NCI-H1436 (cell line): Measurements from ENCODE around the gene SPOCK1.

Experiments
- DNase-seq: peaks from one replicate; lab custom pipeline; 2025; lab: John Stamatoyannopoulos, UW

The SPOCK1 gene

DNA sequence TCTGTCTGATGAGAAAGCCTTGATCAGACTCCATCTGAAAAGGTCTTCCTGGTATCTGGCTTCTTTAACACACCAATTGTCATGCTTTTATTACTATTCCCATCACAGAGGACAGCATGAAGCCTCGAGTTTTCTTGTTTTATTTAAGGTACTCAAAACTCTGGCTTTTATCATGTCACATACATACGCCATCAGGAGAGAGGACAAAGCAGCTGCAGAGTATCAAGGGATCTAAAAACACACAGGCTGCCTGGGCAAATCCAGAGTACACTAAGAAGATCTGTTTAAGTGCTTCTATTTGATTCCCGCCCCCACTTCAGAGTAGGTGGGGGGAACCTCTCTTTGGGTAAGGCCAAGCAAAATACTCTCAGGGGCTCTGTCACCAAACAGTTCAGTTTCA, 277.2 kb downstream of the SPOCK1 start:
- DNase-seq = no peak

DNA sequence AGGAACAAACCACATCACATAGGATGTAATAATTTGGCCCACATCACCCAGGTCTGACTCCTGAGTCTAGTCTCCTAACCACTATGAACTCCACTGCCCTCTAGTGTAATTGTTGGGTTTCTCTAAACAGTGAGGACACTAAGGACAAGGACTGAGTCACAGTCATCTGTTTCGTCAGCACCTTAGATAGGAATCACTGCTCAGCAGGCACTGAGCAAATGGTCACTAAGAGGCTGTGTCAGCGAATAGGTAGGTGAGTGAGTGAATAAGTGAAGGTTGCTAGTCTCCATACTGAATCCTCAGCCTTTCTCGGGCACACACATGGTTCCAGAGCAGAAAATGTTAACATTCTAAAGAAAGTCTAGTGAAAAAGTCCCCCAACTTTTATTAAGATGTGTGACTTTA, 278.6 kb downstream of the SPOCK1 start:
- DNase-seq = peak; percentile 57

DNA sequence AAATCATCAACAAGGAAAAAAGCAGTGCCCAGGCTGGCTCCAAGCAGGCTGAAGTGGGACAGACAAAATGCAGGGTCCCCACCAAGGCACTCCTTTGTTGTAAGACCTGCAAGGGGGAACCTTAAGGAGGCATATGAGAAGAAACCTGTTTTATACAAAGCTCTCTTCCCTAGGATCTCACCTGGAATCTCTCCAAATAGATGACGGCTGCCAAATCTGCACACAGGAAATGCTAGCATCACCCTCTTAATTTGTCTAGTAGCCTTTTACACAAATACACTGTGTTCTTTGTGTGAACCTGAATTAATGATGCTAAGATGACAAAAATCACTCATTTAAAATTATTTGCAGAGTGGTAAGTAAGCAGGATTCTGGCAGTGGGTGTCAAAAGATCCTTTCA, 280.2 kb downstream of the SPOCK1 start:
- no peak for DNase-seq

DNA sequence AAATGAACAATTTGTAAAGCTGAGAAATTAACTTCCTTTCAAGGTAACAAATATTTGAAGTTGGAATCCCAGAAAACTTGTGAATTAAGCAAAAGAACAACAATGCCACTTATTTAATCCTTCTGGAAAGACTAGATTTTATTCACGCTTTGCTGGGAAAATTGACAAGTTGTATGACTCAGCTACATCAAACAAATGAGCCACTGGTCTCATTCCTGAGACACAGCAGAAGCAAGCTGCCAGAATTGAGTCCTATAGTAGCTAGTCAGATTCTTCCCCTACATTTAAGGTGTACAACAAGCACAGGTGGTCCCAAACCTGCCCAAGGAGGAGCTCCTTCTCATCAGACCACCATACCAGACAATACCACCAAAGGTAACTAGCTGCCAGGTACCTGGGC, 280.7 kb downstream of the SPOCK1 start:
- DNase-seq = no peak

DNA sequence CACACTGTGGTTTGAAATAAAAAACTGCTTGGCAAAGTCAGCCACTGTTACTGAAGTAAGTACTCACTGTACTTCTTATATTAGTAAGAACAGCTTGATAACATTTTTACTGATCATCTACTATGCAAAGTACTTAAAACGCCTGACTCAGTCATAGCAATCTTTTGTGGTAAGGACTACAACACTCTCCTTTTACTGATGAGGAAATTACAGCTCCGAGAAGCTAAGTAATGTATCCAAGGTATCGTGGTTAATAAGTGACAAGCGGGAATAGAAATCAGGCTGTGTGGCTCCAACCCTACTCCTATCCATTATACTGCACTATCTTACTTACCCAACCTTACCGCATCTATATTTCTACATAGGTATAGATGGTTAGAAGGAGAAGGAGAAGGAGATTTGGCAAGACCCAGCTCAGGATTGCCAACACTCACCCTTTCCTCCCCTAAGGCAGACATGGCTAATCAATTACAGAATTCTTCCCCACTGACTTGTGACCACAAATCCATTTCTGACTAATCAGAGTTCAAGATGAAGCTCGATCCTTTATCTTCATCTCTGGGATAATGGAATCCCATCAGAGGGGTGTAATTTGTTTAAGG, 281.4 kb downstream of the SPOCK1 start:
- DNase-seq = no peak

DNA sequence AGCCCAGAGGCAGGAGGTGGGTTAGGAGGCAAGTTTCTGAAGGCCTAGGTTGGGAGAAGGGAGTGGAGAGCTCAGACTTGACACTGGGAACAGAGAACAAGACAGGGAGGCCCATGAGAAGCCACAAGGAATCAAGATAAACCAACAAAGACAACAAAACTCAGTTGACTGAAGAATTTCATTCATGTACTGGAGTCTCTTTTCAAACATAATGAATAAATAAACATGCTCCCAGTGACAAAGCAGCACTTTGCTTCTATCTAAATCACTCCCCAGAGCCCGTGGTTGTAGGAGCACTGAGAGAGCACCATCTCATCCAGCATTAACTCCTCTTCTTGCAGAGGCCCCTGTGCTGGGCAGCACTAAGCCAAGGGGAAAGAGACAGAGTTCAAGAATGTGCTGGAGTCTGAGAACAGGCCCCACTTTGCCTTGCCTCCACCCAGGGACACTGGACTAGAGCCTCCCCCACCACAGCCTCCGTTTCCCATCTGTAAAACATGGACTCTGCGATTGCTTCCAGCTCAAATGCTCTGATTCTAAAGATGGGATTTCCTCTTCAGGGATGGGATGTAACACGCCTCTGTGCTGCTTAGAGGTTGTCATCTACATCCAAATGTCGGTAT, 282.0 kb downstream of the SPOCK1 start:
- no peak for DNase-seq

DNA sequence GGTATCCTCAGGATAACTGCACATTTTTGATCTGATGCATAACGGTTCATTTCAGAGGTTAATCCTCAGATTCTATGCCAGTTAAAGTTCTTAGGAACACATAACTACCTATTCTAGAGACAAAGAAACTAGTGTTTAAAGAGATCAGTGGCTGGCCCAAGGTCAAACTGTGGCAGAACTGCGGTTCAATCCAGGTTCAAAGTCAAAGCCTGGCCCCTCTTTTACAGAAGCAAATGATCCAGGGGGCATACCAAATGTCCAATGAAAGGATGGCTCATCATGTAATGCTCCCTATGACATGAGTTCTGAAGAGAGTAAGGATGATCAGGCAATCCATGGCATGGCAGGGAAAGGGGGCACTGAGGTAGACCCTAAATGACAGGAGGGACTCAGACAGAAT, 283.3 kb downstream of the SPOCK1 start:
- no peak for DNase-seq

DNA sequence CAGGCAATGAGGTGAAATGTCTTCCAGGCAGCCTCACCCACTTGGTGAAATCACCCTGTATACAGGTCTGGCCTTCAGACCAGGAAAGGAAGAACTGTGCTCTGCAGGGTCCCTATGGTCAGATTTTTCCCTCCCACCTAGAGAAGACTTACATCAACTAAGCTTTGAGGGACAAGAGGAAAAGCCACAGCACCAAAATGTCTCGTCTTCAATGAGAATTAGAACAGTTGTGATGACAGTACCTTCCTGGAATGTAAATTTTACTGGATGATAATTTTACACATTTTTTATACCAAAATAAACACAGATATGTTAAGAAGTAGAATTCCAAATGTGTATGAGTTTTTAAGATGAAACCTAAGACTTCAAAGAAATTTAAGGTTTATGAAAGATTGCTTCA, 283.9 kb downstream of the SPOCK1 start:
- no peak for DNase-seq

DNA sequence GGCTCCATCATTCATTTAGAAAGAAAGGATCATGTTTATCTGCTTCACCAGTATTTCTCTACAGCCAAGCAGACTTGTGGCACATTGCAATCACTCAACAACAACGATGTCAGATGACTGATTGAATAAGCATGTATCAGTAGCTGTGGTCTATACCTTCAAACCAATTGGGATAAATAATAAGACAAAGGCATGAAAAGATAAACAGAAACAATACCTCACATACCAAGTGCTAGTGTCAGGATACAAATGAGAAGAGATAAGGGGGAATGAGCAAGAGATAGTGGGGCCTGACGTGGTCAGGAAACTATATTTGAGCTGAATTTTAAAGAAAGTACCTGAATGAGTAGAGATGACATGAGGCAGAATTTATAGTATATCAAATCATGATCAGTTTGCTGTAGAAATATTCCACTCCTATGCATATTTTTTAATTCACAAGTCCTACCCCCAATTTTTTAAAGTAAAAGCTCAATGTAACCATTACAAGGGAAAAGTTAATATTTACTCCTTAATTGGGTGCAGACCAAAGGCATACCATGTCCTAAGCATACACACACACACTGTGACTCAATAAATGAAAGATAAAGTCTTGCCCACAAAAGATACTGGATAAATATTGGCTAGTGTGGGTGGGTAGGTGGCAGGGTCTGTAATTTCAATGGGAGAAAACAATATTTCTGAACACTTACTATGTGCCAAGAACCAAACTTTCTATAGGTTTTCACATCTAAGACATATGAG, 284.5 kb downstream of the SPOCK1 start:
- DNase-seq = no peak

DNA sequence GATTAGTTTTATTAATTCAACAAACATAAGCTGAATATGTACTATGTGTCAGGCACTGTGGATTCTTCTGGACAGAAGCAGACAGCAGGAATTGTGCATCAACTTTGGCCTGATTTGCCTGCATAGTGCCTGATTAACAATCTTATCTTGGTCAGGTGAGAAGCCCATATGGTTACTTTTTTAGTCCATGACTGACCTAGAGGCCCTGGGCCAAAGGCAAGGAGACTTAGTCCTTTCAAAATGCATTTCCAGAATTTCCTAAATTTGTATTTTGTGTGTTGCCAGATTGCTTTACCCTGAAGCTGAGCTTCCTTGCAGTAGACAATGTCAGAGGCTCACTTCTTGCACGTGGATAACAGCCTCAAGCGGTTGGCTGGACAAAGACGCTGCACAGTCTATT, 286.7 kb downstream of the SPOCK1 start:
- no peak for DNase-seq

DNA sequence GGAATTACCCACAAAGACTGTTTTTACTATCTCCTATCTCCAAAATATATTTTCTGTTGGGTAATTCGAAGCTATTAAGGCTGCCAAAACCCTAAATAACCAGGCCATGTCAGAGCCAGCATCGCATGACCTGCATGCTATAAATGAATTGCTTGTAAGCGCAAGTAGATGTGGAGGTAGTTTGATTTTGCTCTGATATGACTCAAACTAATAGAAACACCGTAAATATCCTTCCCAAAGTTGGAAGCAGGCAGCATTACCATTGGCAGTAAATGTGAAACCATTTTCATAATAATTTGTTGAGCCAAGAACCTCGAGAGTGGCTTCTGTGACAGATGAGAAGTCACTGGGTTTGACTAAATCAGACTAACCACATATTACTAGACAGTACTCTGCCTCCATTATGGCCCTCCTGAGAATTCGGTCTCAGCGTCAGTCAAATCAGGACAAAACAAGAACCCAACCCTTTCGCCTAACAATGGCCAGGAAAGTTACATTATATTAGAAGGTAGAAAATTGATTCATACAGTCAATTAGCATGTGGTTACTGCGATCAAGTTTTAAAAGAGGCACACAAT, 289.8 kb downstream of the SPOCK1 start:
- no peak for DNase-seq

DNA sequence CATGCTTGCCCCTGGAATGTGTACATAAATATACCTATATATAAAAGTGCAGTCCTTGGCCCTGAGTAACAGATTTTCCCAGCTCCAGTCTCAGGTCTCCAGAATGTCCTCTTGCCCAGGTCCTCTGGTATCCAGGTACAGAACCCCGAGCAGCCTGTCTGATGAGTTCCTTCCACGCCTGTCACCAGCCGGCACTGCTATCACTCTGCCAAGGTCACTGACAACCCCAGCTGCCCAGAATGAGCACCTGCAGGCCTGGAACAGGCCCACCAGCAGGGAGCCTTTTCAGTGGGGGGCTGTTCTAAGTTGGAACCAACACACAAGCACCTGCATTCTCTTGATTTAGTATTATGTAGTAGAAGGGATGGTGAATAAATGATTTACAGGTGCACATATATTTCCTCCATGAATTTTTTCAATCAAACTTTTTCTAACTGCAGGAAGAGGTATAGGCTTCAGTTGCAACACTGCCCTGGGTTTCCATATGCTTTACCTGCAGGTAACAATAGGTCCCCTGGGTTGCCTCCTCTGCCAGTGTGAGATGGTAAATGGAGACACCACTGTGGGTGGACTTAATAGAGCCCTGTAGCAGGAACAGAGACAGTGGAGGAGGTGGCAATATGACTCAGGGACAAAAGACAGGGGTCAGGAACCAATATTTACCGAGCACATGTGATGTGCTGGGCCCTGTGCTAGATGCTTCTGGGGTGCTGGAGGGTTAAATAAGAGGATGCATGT, 291.9 kb downstream of the SPOCK1 start:
- DNase-seq = no peak

DNA sequence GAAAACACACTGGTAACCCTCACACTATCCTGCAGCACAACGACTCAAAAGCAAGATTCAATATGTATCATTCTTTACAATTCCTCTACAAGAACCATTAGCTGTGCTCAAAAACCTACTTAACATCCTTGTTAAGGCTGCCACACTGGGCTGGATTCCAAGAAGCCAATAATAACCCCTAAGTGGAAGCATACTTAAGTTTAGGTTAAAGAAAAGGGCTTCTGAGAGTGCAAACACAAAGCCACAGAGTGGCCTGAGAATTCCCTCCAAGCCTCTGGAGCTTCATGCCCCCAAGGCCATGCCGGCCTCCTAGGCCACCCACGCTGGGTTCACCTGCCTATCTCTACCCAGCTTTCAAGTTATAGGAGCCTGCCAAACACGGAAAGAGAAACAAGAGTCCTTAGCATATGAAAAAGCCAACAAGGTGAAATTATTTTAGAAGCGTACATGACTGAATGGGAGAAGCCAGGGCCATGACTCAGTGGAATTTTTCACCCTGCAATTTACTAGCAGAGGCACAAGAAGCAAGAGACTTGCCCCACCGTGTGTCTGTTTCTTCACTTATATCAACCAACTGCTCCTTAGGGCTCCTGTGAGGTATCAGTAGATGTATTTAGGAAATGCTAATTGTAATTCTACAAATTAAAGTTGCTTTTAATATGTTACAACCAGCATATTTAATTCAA, 293.0 kb downstream of the SPOCK1 start:
- peak; percentile 65 for DNase-seq

DNA sequence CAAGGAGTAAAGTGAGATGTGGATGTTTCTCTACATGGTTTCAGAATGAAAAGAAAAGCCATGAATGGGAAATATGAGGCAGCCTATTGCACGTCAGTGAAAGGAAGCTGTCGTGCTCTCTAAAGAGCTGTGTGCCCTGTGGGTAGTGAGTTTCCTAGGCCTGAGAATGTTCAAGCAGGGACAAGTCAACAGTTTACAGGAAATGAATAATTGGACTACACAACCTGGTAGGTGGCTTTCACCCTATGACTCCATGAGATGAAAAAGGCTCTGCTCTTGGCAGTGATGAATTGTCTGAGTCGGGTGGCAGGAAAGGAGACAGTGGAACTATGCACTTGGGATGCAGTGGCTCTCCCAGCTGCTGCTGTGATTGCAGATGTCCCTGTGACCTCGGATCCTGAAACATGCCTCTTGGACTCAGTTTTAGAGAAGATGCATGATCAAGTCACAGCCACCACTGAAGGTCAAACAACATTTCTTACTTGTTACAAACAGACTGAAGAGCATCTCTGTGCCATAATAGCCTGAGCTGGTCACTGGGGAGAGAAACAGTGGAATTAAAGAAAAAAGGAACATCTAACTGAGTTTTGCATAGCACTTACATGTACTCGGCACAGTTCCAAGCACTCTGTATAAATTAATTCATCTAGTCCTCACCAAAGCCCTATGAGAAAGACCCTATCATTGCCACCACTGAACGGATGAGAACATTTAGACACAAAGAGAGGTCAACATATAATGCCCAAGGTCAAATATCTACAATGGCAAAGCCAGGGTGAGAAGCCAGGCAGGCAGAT, 293.7 kb downstream of the SPOCK1 start:
- DNase-seq = no peak

DNA sequence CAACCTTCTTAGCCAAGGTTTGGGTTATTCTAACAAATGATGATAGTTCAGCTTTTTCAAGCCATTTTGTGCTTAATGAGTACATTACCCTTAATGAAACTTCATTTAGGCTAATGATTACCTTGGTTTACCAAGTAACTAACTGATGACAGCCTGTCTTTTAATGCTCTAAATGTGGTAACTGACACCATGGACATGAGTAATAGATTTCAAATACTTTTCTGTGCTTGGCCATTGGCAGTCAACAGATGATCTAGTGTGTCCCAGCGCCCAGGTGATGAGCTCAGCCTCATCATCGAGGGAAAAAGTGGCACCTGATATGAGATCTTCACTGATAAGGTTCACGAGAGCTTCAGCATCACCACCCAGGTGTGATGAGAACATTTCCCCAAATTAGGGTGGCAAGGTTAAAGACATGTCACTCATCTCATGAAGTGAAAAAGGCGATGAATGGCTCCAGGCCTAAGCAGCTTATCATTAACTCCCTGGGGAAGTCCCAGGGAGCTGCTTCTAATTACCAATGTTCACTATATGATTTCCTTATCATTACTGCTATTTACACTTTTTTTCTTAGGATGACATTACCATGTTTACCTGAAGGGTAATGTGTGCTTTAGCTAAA, 296.0 kb downstream of the SPOCK1 start:
- DNase-seq = no peak

DNA sequence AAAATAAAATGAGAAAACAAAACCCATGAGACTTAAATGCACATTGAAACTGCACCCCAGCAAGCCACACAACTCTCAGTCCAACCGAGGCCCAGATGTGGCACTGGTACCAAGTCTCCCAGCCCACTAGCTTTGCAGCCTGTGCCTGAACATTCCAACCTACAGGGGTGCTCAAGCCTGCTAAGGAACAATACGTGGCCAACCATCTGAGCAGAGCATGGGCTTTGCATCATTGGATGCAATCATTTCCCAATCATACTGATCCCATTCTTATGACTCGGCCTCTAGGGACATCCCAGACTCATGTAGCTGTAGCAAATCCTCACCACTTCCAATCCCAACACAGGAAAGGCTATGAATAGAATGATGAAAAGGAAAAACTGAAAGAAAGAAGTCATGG, 297.2 kb downstream of the SPOCK1 start:
- DNase-seq = no peak

DNA sequence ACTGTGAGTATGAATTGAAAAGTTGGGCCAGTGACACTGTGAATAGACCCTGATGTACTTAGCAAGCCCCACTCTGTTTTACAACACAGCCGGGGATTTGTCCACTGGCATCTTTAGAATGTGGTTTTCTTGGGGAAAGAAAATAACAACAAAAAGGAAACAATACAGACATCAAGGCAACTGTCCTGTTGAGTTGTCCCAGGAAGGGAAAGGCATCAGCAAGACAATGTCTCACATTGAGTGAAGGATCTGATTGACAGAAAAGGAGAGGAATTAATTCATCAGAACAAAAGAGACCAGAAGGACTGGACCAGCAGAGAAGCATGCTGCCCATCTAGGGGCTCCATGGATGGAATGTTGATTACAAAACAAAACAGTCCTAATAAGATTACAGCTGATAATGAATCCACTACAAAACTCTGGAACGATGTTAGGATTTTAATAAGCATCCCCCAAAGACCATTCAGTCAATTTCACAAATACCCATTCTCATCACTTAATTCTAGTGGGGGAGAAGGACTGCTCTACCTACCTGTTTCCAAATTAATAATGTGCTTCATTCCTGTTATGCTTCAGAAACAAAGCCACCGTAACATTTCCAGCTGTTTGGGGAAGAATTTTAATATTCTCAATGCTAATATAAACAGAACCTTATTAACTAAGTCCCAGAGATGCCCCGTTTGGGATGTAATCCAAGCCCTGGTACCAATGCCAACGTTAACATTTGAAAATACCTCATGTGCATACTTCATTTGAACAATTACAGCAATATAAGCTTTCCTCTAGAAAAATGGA, 298.0 kb downstream of the SPOCK1 start:
- no peak for DNase-seq

DNA sequence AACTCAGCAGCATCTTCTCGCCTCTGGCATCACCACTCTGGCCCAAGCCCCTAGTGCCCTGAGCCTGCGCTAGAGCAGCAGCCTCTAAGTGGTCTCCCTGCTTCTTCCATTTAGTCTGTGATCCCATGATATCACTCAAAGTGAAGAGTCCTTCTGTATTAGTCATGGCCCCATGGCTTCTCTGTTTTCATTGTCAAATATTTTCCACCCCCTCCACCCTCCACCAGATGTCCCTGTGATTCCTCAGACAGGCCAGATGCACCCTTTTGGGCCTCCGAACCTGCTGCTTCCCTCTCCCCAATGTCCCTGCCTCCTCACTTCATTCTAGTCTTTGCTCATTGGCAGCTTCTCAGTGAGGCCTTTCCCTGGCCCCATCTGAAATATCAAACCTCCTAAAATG, 299.2 kb downstream of the SPOCK1 start:
- DNase-seq = no peak

DNA sequence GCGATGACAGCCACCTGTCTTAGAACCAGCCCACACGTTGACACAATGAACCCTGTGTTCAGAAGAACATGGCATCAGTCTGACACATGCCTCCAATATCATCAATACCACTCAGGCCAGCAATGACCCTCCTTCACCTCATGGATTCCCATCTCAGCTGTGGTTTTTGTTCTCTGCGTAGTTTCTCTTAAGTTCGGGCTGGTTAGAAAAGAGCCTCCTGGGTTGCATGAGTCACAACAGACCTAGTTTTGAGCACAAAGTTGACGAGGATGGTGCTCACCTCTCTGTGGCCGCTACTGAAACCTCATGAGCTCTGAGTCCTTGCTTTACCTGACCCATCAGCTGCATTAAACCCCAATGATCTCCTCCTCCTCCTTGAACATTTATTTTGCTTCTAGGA, 299.9 kb downstream of the SPOCK1 start:
- no peak for DNase-seq

DNA sequence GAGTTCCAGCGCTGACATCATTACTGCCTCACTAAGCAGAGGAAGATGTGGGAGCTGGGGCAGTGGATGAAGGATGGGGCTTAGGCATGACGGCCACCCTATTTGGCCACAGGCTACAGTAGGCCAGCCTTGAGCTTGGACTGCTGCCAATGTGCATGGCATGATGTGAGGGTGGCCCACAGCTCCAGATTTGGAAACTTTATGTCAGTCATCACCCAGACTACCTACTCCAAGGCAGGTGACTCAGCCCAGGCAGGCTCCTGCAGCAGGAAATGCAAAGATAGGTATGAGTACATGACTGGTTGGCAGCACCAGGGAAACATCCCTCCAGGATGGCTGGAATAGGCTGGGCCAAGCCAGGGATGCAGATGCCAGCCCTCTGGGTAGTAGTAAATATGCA, 303.6 kb downstream of the SPOCK1 start:
- DNase-seq = no peak
